ENCODE measurements around the gene RIMS4. TPM values are rescaled to one million over a fixed set of nuclear protein-coding genes. Genes with fewer than 3 reads are reported as not detected.

The RIMS4 gene
- total RNA-seq, 1 experiment from 2014 or later: 16.3 TPM

- H4K5ac ChIP-seq (ENCODE audit: insufficient read length, low read depth, low read length): no peak overlapping the region
- no CpG with 5 or more reads among the region's 2 CpGs for WGBS (ENCODE audit: extremely low coverage, insufficient read length, low lambda C conversion rate)
- H2BK12ac ChIP-seq (ENCODE audit: insufficient read length, low read depth, low read length): no peak overlapping the region
- no peak overlapping the region for H3K4ac ChIP-seq (ENCODE audit: low read depth, low read length)
- H3K18ac ChIP-seq (ENCODE audit: insufficient read length, low read depth, low read length): no peak overlapping the region
- H2AK5ac ChIP-seq (ENCODE audit: insufficient read length, low read length): no peak overlapping the region
- Mint-ChIP-seq H3K36me3 (ENCODE audit: insufficient read depth in 1 of 3, low read depth in 3 of 3) (no peaks in the 10 kb centered on the region), H3K27me3 (ENCODE audit: low read depth) (no peaks in the 10 kb centered on the region), H3K9me3 (no peaks in the 10 kb centered on the region), H3K4me1 (peaks cover 14 to 20% of the 10 kb centered on the region in 2 experiments), H3K27ac (0 out of 7 replicates have a peak overlapping the region, but pooled peaks of 1 of the 3 experiments have one; percentile 8), H3K4me3 (no peak overlapping the region)
- no peak overlapping the region for H2BK15ac ChIP-seq (ENCODE audit: low read depth, low read length)
- H3K27ac ChIP-seq (ENCODE audit: insufficient read length, low read depth, low read length): no peak overlapping the region
- no peaks in the 10 kb centered on the region for H3K79me2 ChIP-seq (ENCODE audit: insufficient read depth, low read length)
- no peaks in the 10 kb centered on the region for H3K27me3 ChIP-seq (ENCODE audit: insufficient read depth, low read length)
- H3K4me2 ChIP-seq (ENCODE audit: insufficient read depth, insufficient read length, low read length): no peak overlapping the region
- no peak overlapping the region for H2BK20ac ChIP-seq (ENCODE audit: low read depth, low read length, poor library complexity, severe bottlenecking)
- H3K56ac ChIP-seq (ENCODE audit: insufficient read length, low read depth, low read length): no peak overlapping the region
- H3K14ac ChIP-seq (ENCODE audit: insufficient read depth, low read length): no peak overlapping the region
- H3K79me1 ChIP-seq (ENCODE audit: insufficient read depth, low read depth, low read length, poor library complexity, severe bottlenecking): no peaks in the 10 kb centered on the region
- no peaks in the 10 kb centered on the region for H4K20me1 ChIP-seq (ENCODE audit: control insufficient read depth, insufficient read depth, insufficient read length)
- H4K8ac ChIP-seq (replicated peaks; ENCODE audit: insufficient read length, low read depth, low read length): no peak overlapping the region
- no peak for DNase-seq
- H3K9ac ChIP-seq (ENCODE audit: extremely low read depth, insufficient read length, low read length): no peak overlapping the region
- H3K23me2 ChIP-seq (ENCODE audit: insufficient read length, low read depth, low read length, poor library complexity, severe bottlenecking): no peaks in the 10 kb centered on the region
- no peak for TF ChIP-seq CTCF (conservative IDR thresholded peaks at IDR 0.05)
- H3K23ac ChIP-seq (ENCODE audit: insufficient read length, low read depth, low read length): no peak overlapping the region
- no peak overlapping the region for H2AFZ ChIP-seq (ENCODE audit: low read length)
- no peak overlapping the region for H3T11ph ChIP-seq (ENCODE audit: low read length)
- H2BK5ac ChIP-seq (ENCODE audit: insufficient read length, low read length): no peak overlapping the region
- H4K91ac ChIP-seq (ENCODE audit: insufficient read length, low read depth, low read length): no peak overlapping the region
- no peaks in the 10 kb centered on the region for H3K4me1 ChIP-seq (ENCODE audit: insufficient read depth, low read length)
- H3K9me3 ChIP-seq (ENCODE audit: control insufficient read depth, low read depth, low read length): no peaks in the 10 kb centered on the region
- H2BK120ac ChIP-seq (ENCODE audit: low read depth, low read length, poor library complexity, severe bottlenecking): no peak overlapping the region
Measured at GRCh38 chr20:44722990-44723389, 87.4 kb downstream of the RIMS4 start.

Data from H9 (cell line).